Transverse colon (tissue), 4 donors: ENCODE measurements around the gene KCNJ10. TPM values are rescaled to one million over a fixed set of nuclear protein-coding genes. Genes with fewer than 3 reads are reported as not detected.

Source experiments
- DNase-seq: peaks from one replicate; pipeline ENCODE4 v3.0.0-alpha.2; 2019
- H3K27ac ChIP-seq, 4 donors: fragments of 200-600 bp; sonication (generic); 2 replicates each; pipeline ENCODE4 v1.5.1; 2016 to 2018; ENCODE audit warnings: inconsistent platforms in 4 of 4
- H3K27me3 ChIP-seq: fragments of 200-600 bp; sonication (generic); 2 replicates; pipeline ENCODE4 v1.5.1; 2017; ENCODE audit warnings: inconsistent platforms
- H3K36me3 ChIP-seq, 4 donors: fragments of 200-600 bp; sonication (generic); 2 replicates each; pipeline ENCODE4 v1.5.1; 2017 to 2019; ENCODE audit warnings: inconsistent platforms in 4 of 4
- H3K4me1 ChIP-seq, 4 donors: fragments of 200-600 bp; sonication (generic); 2 replicates each; pipeline ENCODE4 v1.5.1; 2017 to 2020; ENCODE audit warnings: inconsistent platforms in 4 of 4
- H3K4me3 ChIP-seq, 4 donors: fragments of 200-600 bp; sonication (generic); 1 replicate in 1 of 4; 2 replicates in 3 of 4; pipeline versions ENCODE4 v1.5.1 to v1.6.1; 2017 to 2019; ENCODE audit warnings: inconsistent platforms in 4 of 4
- H3K9me3 ChIP-seq, 2 donors: fragments of 200-600 bp; sonication (generic); 2 replicates each; pipeline ENCODE4 v1.5.1; 2017 to 2019; ENCODE audit warnings: inconsistent platforms in 2 of 2
- EP300 ChIP-seq: sonication (generic); formaldehyde crosslinking; IDR thresholded peaks from one replicate; pipeline ENCODE4 v1.6.1; 2017; ENCODE audit warnings: antibody characterized with exemption, low read depth
- POLR2A ChIP-seq: fragments of 450-650 bp; IDR thresholded peaks from one replicate; pipeline ENCODE4 v1.6.1; 2016; ENCODE audit warnings: antibody characterized with exemption, mild to moderate bottlenecking, moderate library complexity
- POLR2AphosphoS5 ChIP-seq, 3 donors: sonication (generic); formaldehyde crosslinking; IDR thresholded peaks; one replicate each; pipeline ENCODE4 v1.6.1; 2016; ENCODE audit warnings: antibody characterized with exemption in 3 of 3
- WGBS, 2 donors: methylation state at CpG; one replicate each; pipeline ENCODE4 v1.1.5; 2018; ENCODE audit warnings: low coverage in 1 of 2; 5-methylcytosine and 5-hydroxymethylcytosine counted together
- in situ Hi-C, 4 donors: fragments of 200-750 bp; cut with MboI; loops; one replicate each; pipeline versions ENCODE4 v1.15.0 to v1.15.1; 2017; ENCODE audit warnings: low sequenced_read_pairs in 3 of 4, low pct_ligation_motif_present in 1 of 4, low pct_unique_long_range_greater_than_20kb in 1 of 4
- intact Hi-C: fragments of 100-400 bp; cut with DNase I; formaldehyde crosslinking; loops from one replicate; pipeline ENCODE4 v1.15.1; 2023; ENCODE audit warnings: low total_unique reads
- total RNA-seq, 4 donors: library from RNA; depleted of rRNA; stranded (reverse); fragments of >200 nt; gene quantifications; one replicate each; pipeline ENCODE4 v1.1.0, GENCODE V29; 2016
- TF ChIP-seq, protein P1 (sequence below), 5 experiments: fragments of 200-600 bp in 3 of 5; fragments of 450-650 bp in 2 of 5; sonication (generic) in 3 of 5; IDR thresholded peaks; 1 replicate in 2 of 5; 2 replicates in 3 of 5; pipeline ENCODE4 v1.5.1; 2016 to 2017; ENCODE audit warnings: antibody characterized with exemption in 5 of 5, inconsistent platforms in 3 of 5, mild to moderate bottlenecking in 2 of 5, moderate library complexity in 1 of 5

Gene KCNJ10
- total RNA-seq, 4 donors from 2014 or later, result not detected

GRCh38 chr1:160064746-160065145 is 5.2 kb downstream of the KCNJ10 start:
- no peaks in the 10 kb centered on the region for H3K36me3 ChIP-seq
- no peaks in the 10 kb centered on the region for H3K9me3 ChIP-seq
- in situ Hi-C loops, result no loop called here
- 14 to 46% methylated on average over 1 to 3 of the region's 3 CpGs for WGBS, 2 donors
- peaks cover 0 to 2% (median under 1%) of the 10 kb centered on the region in 4 donors for H3K4me1 ChIP-seq
- peaks cover 22% of the 10 kb centered on the region for H3K27me3 ChIP-seq
- no peak overlapping the region for H3K27ac ChIP-seq
- DNase-seq, result no peak
- intact Hi-C loops, result no loop called here
- H3K4me3 ChIP-seq, result no peak overlapping the region
- TF ChIP-seq POLR2AphosphoS5 (IDR thresholded peaks at IDR 0.05) (no peak), POLR2A (no peak), EP300 (no peak)
- TF ChIP-seq, protein P1, sequence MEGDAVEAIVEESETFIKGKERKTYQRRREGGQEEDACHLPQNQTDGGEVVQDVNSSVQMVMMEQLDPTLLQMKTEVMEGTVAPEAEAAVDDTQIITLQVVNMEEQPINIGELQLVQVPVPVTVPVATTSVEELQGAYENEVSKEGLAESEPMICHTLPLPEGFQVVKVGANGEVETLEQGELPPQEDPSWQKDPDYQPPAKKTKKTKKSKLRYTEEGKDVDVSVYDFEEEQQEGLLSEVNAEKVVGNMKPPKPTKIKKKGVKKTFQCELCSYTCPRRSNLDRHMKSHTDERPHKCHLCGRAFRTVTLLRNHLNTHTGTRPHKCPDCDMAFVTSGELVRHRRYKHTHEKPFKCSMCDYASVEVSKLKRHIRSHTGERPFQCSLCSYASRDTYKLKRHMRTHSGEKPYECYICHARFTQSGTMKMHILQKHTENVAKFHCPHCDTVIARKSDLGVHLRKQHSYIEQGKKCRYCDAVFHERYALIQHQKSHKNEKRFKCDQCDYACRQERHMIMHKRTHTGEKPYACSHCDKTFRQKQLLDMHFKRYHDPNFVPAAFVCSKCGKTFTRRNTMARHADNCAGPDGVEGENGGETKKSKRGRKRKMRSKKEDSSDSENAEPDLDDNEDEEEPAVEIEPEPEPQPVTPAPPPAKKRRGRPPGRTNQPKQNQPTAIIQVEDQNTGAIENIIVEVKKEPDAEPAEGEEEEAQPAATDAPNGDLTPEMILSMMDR (IDR thresholded peaks at IDR 0.05), result no peak

DNA sequence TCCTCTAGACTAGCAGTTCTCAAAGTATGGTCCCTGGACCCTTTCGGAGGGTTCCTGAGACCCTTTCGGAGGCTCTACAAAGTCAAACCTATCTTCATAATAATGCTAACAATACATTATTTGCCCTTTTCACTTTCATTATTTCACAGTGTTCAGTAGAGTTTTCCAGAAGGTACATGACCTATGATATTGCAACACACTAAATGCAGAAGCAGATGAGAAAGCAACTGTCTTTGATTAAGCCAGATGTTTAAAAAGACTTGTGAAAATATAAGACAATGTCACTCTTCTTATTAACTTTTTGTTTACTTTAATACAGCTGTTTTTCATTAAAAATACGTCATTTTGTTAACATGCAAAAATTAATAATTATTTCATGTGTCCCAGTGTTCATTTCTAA is 5.8 kb downstream of the KCNJ10 start:
- H3K4me3 ChIP-seq, result no peak overlapping the region
- H3K36me3 ChIP-seq, result no peaks in the 10 kb centered on the region
- in situ Hi-C loops, result no loop called here
- no peak overlapping the region for H3K27ac ChIP-seq
- peaks cover 16% of the 10 kb centered on the region for H3K27me3 ChIP-seq
- intact Hi-C loops, result no loop called here
- WGBS, 2 donors, result 53 to 82% methylated on average over 1 to 3 of the region's 3 CpGs
- DNase-seq, result no peak
- H3K4me1 ChIP-seq, result no peaks in the 10 kb centered on the region
- TF ChIP-seq, protein P1 (IDR thresholded peaks at IDR 0.05), result no peak
- no peak for TF ChIP-seq EP300
- TF ChIP-seq POLR2A, result no peak
- TF ChIP-seq POLR2AphosphoS5 (IDR thresholded peaks at IDR 0.05), result no peak
- no peaks in the 10 kb centered on the region for H3K9me3 ChIP-seq

GRCh38 chr1:160063176-160063575 is 6.8 kb downstream of the KCNJ10 start:
- in situ Hi-C loops (no loop called here), intact Hi-C loops (no loop called here)
- Histone ChIP-seq H3K27ac (no peak overlapping the region), H3K36me3 (no peaks in the 10 kb centered on the region), H3K9me3 (no peaks in the 10 kb centered on the region), H3K4me3 (no peak overlapping the region), H3K27me3 (peaks cover 10% of the 10 kb centered on the region), H3K4me1 (no peaks in the 10 kb centered on the region)
- TF ChIP-seq, protein P1 (IDR thresholded peaks at IDR 0.05), result no peak
- no peak for DNase-seq
- 60 to 85% methylated on average over 1 to 5 of the region's 5 CpGs for WGBS, 2 donors

- H3K27ac ChIP-seq, result no peak overlapping the region
- intact Hi-C loops, result no loop called here
- H3K4me1 ChIP-seq, result no peaks in the 10 kb centered on the region
- no peaks in the 10 kb centered on the region for H3K36me3 ChIP-seq
- H3K27me3 ChIP-seq, result peaks cover 10% of the 10 kb centered on the region
- H3K9me3 ChIP-seq, result no peaks in the 10 kb centered on the region
- TF ChIP-seq POLR2AphosphoS5 (IDR thresholded peaks at IDR 0.05), result no peak
- TF ChIP-seq, protein P1 (IDR thresholded peaks at IDR 0.05), result no peak
- no peak for TF ChIP-seq POLR2A
- no peak for TF ChIP-seq EP300
- H3K4me3 ChIP-seq, result no peak overlapping the region
- 82% methylated on average over 6 of the region's 6 CpGs; no CpG with 5 or more reads in 1 of the 2 donors for WGBS, 2 donors
- in situ Hi-C loops, result no loop called here
- no peak for DNase-seq
Observed at GRCh38 chr1:160062230-160062532, 7.8 kb downstream of the KCNJ10 start.
